ENCODE results near the gene FHIP2A.
"Not testable (repeated sequence)": the region's sequence is repeated elsewhere in the genome, so short reads cannot be mapped to it uniquely, and the experiment has no call there.

FHIP2A gene

DNA sequence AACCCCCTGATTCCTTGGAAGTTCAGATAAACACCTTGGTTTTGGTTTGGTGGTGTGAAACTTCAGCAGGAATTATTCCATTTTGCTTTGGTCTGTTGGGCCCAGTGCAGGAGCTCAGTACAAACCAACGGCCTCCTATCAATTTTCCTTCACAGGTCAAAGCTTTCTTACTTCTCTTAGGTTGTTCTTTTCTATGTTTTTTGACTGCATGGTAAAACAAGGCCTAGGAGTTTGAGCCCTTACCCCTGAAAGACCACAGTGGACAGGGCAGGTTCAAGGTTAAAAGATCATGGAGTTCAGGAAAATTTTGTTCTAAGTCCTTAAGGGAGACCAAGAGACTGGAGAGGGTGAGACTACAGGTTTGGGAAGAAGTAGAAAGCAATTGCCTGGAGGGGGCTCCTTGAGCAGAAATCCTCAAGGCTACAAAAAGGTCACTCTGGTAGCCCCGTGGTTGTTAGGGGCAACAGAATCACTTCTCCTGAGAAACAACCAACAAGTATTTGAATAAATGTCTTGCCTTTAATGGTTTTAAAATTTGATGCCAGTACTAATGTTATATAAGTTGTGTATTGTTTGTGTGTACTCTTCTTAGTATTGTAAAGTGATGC, 40.9 kb upstream of the FHIP2A start:
- ChIA-PET POLR2A (ENCODE audit: low non-redundant PET) (no interaction called here), CTCF (no interaction called here)
- TF ChIP-seq CTCF (conservative IDR thresholded peaks at IDR 0.05; ENCODE audit: low read depth), result no peak
- H3K27ac ChIP-seq, result peak overlapping the region; percentile 58
- DNase-seq (ENCODE audit: low spot score), result no peak

DNA sequence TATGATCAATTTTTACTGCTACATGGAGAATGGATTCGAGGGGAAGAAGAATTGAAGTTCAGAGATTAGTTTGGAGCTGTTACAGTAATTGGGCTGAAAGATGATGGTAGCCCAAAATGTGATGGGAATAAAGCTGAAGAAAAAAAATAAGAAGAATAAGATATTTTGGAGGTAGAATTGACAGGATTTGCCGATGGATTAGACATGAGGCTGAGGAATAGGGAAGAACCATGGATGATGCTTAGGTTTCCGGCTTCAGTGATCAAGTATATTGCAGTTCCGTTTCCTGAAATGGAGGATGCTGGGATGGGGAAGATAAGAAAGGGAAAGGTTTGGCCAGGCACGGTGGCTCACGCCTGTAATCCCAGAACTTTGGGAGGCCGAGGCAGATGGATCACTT, 38.9 kb upstream of the FHIP2A start:
- POLR2A ChIA-PET (ENCODE audit: low non-redundant PET), result no interaction called here
- no peak for TF ChIP-seq CTCF (conservative IDR thresholded peaks at IDR 0.05; ENCODE audit: low read depth)
- DNase-seq (ENCODE audit: low spot score), result no peak
- H3K27ac ChIP-seq, result no peak overlapping the region
- CTCF ChIA-PET, result interaction anchor here (0.6 to 2.0 kb wide), 3 partner anchors 72 to 878 kb away, joined by 3 to 5 read pairs (median 3); no protein-coding TSS in a partner anchor

- CTCF ChIA-PET, result interaction anchor here (0.6 to 2.0 kb wide), 3 partner anchors 80 to 312 kb away, joined by 3 to 5 read pairs (median 4); no protein-coding TSS in a partner anchor
- no peak overlapping the region for H3K27ac ChIP-seq
- no peak for TF ChIP-seq CTCF (conservative IDR thresholded peaks at IDR 0.05; ENCODE audit: low read depth)
- no peak for DNase-seq (ENCODE audit: low spot score)
- POLR2A ChIA-PET (ENCODE audit: low non-redundant PET), result no interaction called here
Measured at GRCh38 chr10:114783686-114784085, 37.9 kb upstream of the FHIP2A start.

DNA sequence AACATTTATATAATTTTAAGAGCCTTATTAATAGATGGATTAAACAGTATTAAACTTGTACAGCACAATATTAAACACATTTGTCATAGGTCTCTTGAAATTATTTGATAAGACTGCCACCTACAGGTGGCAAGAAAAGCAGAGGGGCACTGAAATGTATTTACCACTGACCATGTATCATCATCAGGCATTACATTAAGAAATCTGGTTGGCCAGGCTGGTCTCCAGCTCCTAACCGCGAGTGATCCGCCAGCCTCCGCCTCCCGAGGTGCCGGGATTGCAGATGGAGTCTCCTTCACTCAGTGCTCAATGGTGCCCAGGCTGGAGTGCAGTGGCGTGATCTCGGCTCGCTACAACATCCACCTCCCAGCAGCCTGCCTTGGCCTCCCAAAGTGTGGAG, 35.1 kb upstream of the FHIP2A start:
- H3K27ac ChIP-seq; POLR2A ChIA-PET (ENCODE audit: low non-redundant PET): not testable (repeated sequence)
- TF ChIP-seq CTCF (conservative IDR thresholded peaks at IDR 0.05; ENCODE audit: low read depth), result peak; percentile 73
- peak; percentile 73 for DNase-seq (ENCODE audit: low spot score)
- CTCF ChIA-PET, result interaction anchor here (0.6 to 2.1 kb wide), 12 partner anchors 8 to 359 kb away, joined by 3 to 14 read pairs (median 4); no protein-coding TSS in a partner anchor

- CTCF ChIA-PET, result interaction anchor here (0.6 to 1.9 kb wide), 7 partner anchors 77 to 318 kb away, joined by 3 to 14 read pairs (median 4); no protein-coding TSS in a partner anchor
- POLR2A ChIA-PET (ENCODE audit: low non-redundant PET); H3K27ac ChIP-seq; DNase-seq (ENCODE audit: low spot score): not testable (repeated sequence)
Measured at GRCh38 chr10:114787131-114787530, 34.4 kb upstream of the FHIP2A start.

DNA sequence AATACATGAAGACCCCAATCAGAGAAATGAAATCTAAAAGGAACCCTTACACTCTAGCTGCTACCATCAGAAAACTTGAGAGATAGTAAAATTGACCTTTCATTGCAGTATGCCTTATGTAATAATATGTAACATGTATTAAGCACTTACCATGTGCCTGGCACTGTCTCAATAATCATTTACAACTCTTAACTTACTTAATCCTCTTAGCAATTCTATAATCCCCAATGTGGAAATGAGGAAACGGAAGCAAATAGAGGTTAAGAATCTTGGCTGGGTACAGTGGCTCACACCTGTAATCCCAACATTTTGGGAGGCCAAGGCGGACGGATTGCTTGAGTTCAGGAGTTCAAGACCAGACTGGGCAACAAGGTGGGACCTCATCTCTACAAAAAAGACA, 29.8 kb upstream of the FHIP2A start:
- ChIA-PET POLR2A (ENCODE audit: low non-redundant PET) (no interaction called here), CTCF (interaction anchor here (0.6 kb wide), 1 partner anchor 240 kb away, joined by 4 read pairs; no protein-coding TSS in a partner anchor)
- TF ChIP-seq CTCF (conservative IDR thresholded peaks at IDR 0.05; ENCODE audit: low read depth), result no peak
- no peak for DNase-seq (ENCODE audit: low spot score)
- H3K27ac ChIP-seq, result no peak overlapping the region

GRCh38 chr10:114795039-114795438, 26.5 kb upstream of the FHIP2A start:
- DNase-seq (ENCODE audit: low spot score), result no peak

More at GRCh38 chr10:114795039-114795438, 26.5 kb upstream of the FHIP2A start:
- POLR2A ChIA-PET (ENCODE audit: low non-redundant PET), result no interaction called here
- TF ChIP-seq CTCF (conservative IDR thresholded peaks at IDR 0.05; ENCODE audit: low read depth), result no peak
- CTCF ChIA-PET, result interaction anchor here (0.6 to 0.7 kb wide), 2 partner anchors 9 to 244 kb away, joined by 3 to 4 read pairs; no protein-coding TSS in a partner anchor
- no peak overlapping the region for H3K27ac ChIP-seq

Measured in RWPE1 (cell line).